ENCODE results near the gene PCNX3.
"Not testable (repeated sequence)": the region's sequence is repeated elsewhere in the genome, so short reads cannot be mapped to it uniquely, and the experiment has no call there.

Gene PCNX3

GRCh38 chr11:65625628-65626342 is 10.2 kb downstream of the PCNX3 start:
- peak overlapping the region in 1 of 2 donors; percentile 55 for H3K4me3 Mint-ChIP-seq

GRCh38 chr11:65627202-65627601 is 11.6 kb downstream of the PCNX3 start:
- Mint-ChIP-seq H3K4me1 (peaks cover 16 to 26% of the 10 kb centered on the region in 2 donors), H3K27me3 (no peaks in the 10 kb centered on the region), H3K9me3 (no peaks in the 10 kb centered on the region), H3K4me3 (no peak overlapping the region), H3K27ac (no peak overlapping the region), H3K36me3 (peaks cover 43 to 54% of the 10 kb centered on the region in 2 donors)
- DNase-seq (no peak), ATAC-seq (replicated peaks) (no peak)

More at GRCh38 chr11:65625628-65626342, 10.2 kb downstream of the PCNX3 start:
- no peaks in the 10 kb centered on the region for H3K27me3 Mint-ChIP-seq
- peaks cover 42 to 55% of the 10 kb centered on the region in 2 donors for H3K36me3 Mint-ChIP-seq
- ATAC-seq (replicated peaks) (peak; percentile 93 to 94), DNase-seq (no peak)
- peaks cover 15 to 27% of the 10 kb centered on the region in 2 donors for H3K4me1 Mint-ChIP-seq
- H3K27ac Mint-ChIP-seq = no peak overlapping the region
- no peaks in the 10 kb centered on the region for H3K9me3 Mint-ChIP-seq

GRCh38 chr11:65629579-65629978 is 14.0 kb downstream of the PCNX3 start:
- Mint-ChIP-seq H3K9me3 (no peaks in the 10 kb centered on the region), H3K36me3 (peaks cover 28 to 54% of the 10 kb centered on the region in 2 donors), H3K27ac (peak overlapping the region; percentile 20), H3K4me3 (no peak overlapping the region), H3K27me3 (no peaks in the 10 kb centered on the region), H3K4me1 (peaks cover 16 to 32% of the 10 kb centered on the region in 2 donors)
- ATAC-seq (replicated peaks) (no peak), DNase-seq (no peak)

GRCh38 chr11:65630215-65630614 is 14.6 kb downstream of the PCNX3 start:
- Mint-ChIP-seq H3K9me3 (no peaks in the 10 kb centered on the region), H3K36me3 (peaks cover 28 to 54% of the 10 kb centered on the region in 2 donors), H3K4me1 (peaks cover 13 to 34% of the 10 kb centered on the region in 2 donors), H3K4me3 (no peak overlapping the region), H3K27ac (no peak overlapping the region), H3K27me3 (no peaks in the 10 kb centered on the region)
- DNase-seq (no peak), ATAC-seq (replicated peaks) (no peak)

- Mint-ChIP-seq H3K27me3 (no peaks in the 10 kb centered on the region), H3K36me3 (peaks cover 33 to 48% of the 10 kb centered on the region in 2 donors), H3K4me1 (peaks cover 15 to 39% of the 10 kb centered on the region in 2 donors), H3K9me3 (no peaks in the 10 kb centered on the region), H3K4me3 (no peak overlapping the region), H3K27ac (peak overlapping the region; percentile 14)
- no peak for ATAC-seq (replicated peaks)
- no peak for DNase-seq
Observed at GRCh38 chr11:65633390-65634108, 18.0 kb downstream of the PCNX3 start.

- DNase-seq = no peak
- peaks cover 38 to 50% of the 10 kb centered on the region in 2 donors for H3K36me3 Mint-ChIP-seq
- H3K27ac Mint-ChIP-seq = peak overlapping the region; percentile 42
- H3K9me3 Mint-ChIP-seq = no peaks in the 10 kb centered on the region
- no peak overlapping the region for H3K4me3 Mint-ChIP-seq
- ATAC-seq (replicated peaks) = no peak
- peaks cover 20 to 45% of the 10 kb centered on the region in 2 donors for H3K4me1 Mint-ChIP-seq
- H3K27me3 Mint-ChIP-seq = no peaks in the 10 kb centered on the region
Observed at GRCh38 chr11:65634109-65634436, 18.5 kb downstream of the PCNX3 start.

GRCh38 chr11:65634440-65634839 is 18.9 kb downstream of the PCNX3 start:
- peak overlapping the region; percentile 42 for H3K27ac Mint-ChIP-seq
- no peak for DNase-seq
- peaks cover 38 to 49% of the 10 kb centered on the region in 2 donors for H3K36me3 Mint-ChIP-seq
- peaks cover 23 to 48% of the 10 kb centered on the region in 2 donors for H3K4me1 Mint-ChIP-seq
- H3K9me3 Mint-ChIP-seq = no peaks in the 10 kb centered on the region
- no peak for ATAC-seq (replicated peaks)
- no peak overlapping the region for H3K4me3 Mint-ChIP-seq
- H3K27me3 Mint-ChIP-seq = no peaks in the 10 kb centered on the region

GRCh38 chr11:65634905-65635731 is 19.5 kb downstream of the PCNX3 start:
- H3K27ac Mint-ChIP-seq = peak overlapping the region; percentile 47
- H3K4me3 Mint-ChIP-seq = no peak overlapping the region
- peaks cover 26 to 55% of the 10 kb centered on the region in 2 donors for H3K4me1 Mint-ChIP-seq

GRCh38 chr11:65636108-65637031 is 20.8 kb downstream of the PCNX3 start:
- Mint-ChIP-seq H3K36me3 (peaks cover 40 to 58% of the 10 kb centered on the region in 2 donors), H3K4me1 (peaks cover 30 to 67% of the 10 kb centered on the region in 2 donors), H3K27ac (peak overlapping the region; percentile 62), H3K9me3 (no peaks in the 10 kb centered on the region), H3K27me3 (no peaks in the 10 kb centered on the region), H3K4me3 (no peak overlapping the region)
- ATAC-seq (replicated peaks) (no peak), DNase-seq (no peak)

More at GRCh38 chr11:65634905-65635731, 19.5 kb downstream of the PCNX3 start:
- peaks cover 41 to 53% of the 10 kb centered on the region in 2 donors for H3K36me3 Mint-ChIP-seq
- no peak for ATAC-seq (replicated peaks)
- no peaks in the 10 kb centered on the region for H3K9me3 Mint-ChIP-seq
- no peak for DNase-seq
- no peaks in the 10 kb centered on the region for H3K27me3 Mint-ChIP-seq

GRCh38 chr11:65637032-65637557 is 21.5 kb downstream of the PCNX3 start:
- H3K9me3 Mint-ChIP-seq = no peaks in the 10 kb centered on the region
- peak overlapping the region; percentile 91 to 92 for H3K4me3 Mint-ChIP-seq
- H3K36me3 Mint-ChIP-seq = peaks cover 42 to 59% of the 10 kb centered on the region in 2 donors
- DNase-seq (no peak), ATAC-seq (replicated peaks) (no peak)
- no peaks in the 10 kb centered on the region for H3K27me3 Mint-ChIP-seq
- H3K27ac Mint-ChIP-seq = peak overlapping the region; percentile 98
- peaks cover 32 to 70% of the 10 kb centered on the region in 2 donors for H3K4me1 Mint-ChIP-seq

GRCh38 chr11:65637794-65638419 is 22.3 kb downstream of the PCNX3 start, which contains the start of gene SIPA1:
SIPA1 (plus strand) TSS chr11:65638101; CDS start chr11:65640922, 2,821 bp downstream.
- DNase-seq (peak; percentile 68), ATAC-seq (replicated peaks) (peak; percentile 38 to 41)
- Mint-ChIP-seq H3K9me3 (no peaks in the 10 kb centered on the region), H3K27ac (peak within 1 kb of the TSS; percentile 98), H3K36me3 (peaks cover 43 to 60% of the 10 kb centered on the region in 2 donors), H3K27me3 (no peaks in the 10 kb centered on the region), H3K4me1 (peaks cover 33 to 72% of the 10 kb centered on the region in 2 donors), H3K4me3 (peak within 1 kb of the TSS; percentile 91 to 92)

GRCh38 chr11:65639228-65639597 is 23.6 kb downstream of the PCNX3 start:
- H3K27me3 Mint-ChIP-seq; ATAC-seq (replicated peaks); H3K9me3 Mint-ChIP-seq; DNase-seq: not testable (repeated sequence)
- Mint-ChIP-seq H3K27ac (peak overlapping the region; percentile 98), H3K36me3 (peaks cover 52 to 63% of the 10 kb centered on the region in 2 donors), H3K4me1 (peaks cover 40 to 73% of the 10 kb centered on the region in 2 donors), H3K4me3 (peak overlapping the region; percentile 91 to 92)

All from stimulated activated naive B cell treated with anti-CD40 and anti-IgM and Interleukin-4, amounts not matched to agents 10 μg/mL and 1 μg/mL and 100 μg/mL, for 72 hours (primary cell).